OCI-LY3 (cell line): Measurements from ENCODE around the gene MINDY4.
A peak's percentile ranks its signal among the peaks of the same experiment; 100 is the strongest.

Experiments used
- H2AFZ ChIP-seq: fragments of 200-600, 300-600 bp; shearing (Covaris generic); 2 replicates; pipeline ENCODE4 v1.6.0; 2014; ENCODE audit warnings: antibody characterized with exemption, low read depth, low read length
- H3K27ac ChIP-seq: fragments of 200-600, 300-600 bp; sonication (generic); 2 replicates; pipeline ENCODE4 v1.5.1; 2014; ENCODE audit warnings: mild to moderate bottlenecking, low read length, moderate library complexity, mixed read lengths
- H3K27me3 ChIP-seq: fragments of 200-600, 300-600 bp; sonication (generic); 2 replicates; pipeline ENCODE4 v1.6.1; 2014; ENCODE audit warnings: low read depth, low read length, mixed read lengths
- H3K36me3 ChIP-seq: fragments of 200-600, 300-600 bp; sonication (generic); replicated peaks from 2 replicates; pipeline ENCODE3; 2014; ENCODE audit warnings: low read depth, low read length, mixed read lengths
- H3K4me1 ChIP-seq: fragments of 300-600, 200-600 bp; sonication (generic); 2 replicates; pipeline ENCODE4 v1.6.1; 2014; ENCODE audit warnings: low read length, mixed read lengths
- H3K4me2 ChIP-seq: fragments of 200-600, 300-600 bp; sonication (generic); 2 replicates; pipeline ENCODE4 v1.6.1; 2014; ENCODE audit warnings: low read length, mixed read lengths
- H3K4me3 ChIP-seq: fragments of 300-600, 200-600 bp; sonication (generic); 2 replicates; pipeline ENCODE4 v1.5.1; 2014; ENCODE audit warnings: antibody characterized with exemption, mild to moderate bottlenecking, low read length, moderate library complexity
- H3K79me2 ChIP-seq: fragments of 300-600, 200-600 bp; shearing (Covaris generic); 2 replicates; pipeline ENCODE4 v1.6.1; 2014; ENCODE audit warnings: mild to moderate bottlenecking, low read length, mixed read lengths
- H3K9ac ChIP-seq: fragments of 300-600, 200-600 bp; shearing (Covaris generic); 2 replicates; pipeline ENCODE4 v1.6.0; 2014; ENCODE audit warnings: mild to moderate bottlenecking, low read length, moderate library complexity
- H3K9me3 ChIP-seq: fragments of 200-600, 300-600 bp; shearing (Covaris generic); 2 replicates; pipeline ENCODE4 v1.6.1; 2014; ENCODE audit warnings: low read length, mixed read lengths; ENCODE audit not compliant: insufficient read depth
- H4K20me1 ChIP-seq: fragments of 200-600, 300-600 bp; sonication (generic); 2 replicates; pipeline ENCODE4 v1.6.1; 2016; ENCODE audit warnings: low read length, mixed read lengths; ENCODE audit not compliant: insufficient read depth
- EZH2phosphoT487 ChIP-seq: fragments of 200-600 bp; shearing (Covaris generic); IDR thresholded peaks from 2 replicates; pipeline ENCODE4 v1.6.1; 2018; ENCODE audit warnings: antibody characterized with exemption, mixed run types, low read depth
- TF ChIP-seq, protein P1 (sequence below): fragments of 200-600, 300-600 bp; sonication (generic); IDR thresholded peaks from 2 replicates; pipeline ENCODE4 v1.5.1; 2014; ENCODE audit warnings: antibody characterized with exemption, low read length, low read depth

MINDY4 gene

DNA sequence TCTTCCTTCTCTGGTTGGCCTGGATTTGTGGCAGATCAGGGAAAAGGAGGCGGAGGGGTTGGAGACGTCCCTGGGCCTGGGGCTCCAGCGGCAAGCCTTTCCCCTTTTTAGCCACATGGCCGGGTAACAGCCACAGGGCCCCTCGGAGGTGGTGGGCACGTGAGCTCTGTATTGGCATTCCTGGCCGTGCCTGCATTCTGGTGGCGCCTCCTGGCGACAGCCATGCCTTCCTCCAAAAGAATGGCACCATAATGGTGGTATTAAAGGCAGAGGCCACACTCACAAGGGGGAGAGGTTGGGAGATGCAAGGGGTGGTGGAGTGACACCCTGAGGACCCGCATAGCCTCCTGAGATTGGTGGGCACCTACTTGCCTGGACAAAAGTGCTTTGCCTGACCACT is 137.5 kb downstream of the MINDY4 start:
- TF ChIP-seq, protein P1, sequence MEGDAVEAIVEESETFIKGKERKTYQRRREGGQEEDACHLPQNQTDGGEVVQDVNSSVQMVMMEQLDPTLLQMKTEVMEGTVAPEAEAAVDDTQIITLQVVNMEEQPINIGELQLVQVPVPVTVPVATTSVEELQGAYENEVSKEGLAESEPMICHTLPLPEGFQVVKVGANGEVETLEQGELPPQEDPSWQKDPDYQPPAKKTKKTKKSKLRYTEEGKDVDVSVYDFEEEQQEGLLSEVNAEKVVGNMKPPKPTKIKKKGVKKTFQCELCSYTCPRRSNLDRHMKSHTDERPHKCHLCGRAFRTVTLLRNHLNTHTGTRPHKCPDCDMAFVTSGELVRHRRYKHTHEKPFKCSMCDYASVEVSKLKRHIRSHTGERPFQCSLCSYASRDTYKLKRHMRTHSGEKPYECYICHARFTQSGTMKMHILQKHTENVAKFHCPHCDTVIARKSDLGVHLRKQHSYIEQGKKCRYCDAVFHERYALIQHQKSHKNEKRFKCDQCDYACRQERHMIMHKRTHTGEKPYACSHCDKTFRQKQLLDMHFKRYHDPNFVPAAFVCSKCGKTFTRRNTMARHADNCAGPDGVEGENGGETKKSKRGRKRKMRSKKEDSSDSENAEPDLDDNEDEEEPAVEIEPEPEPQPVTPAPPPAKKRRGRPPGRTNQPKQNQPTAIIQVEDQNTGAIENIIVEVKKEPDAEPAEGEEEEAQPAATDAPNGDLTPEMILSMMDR: no peak
- no peak for TF ChIP-seq EZH2phosphoT487
- H3K9me3 ChIP-seq: no peaks in the 10 kb centered on the region
- H3K4me2 ChIP-seq: no peak overlapping the region

DNA sequence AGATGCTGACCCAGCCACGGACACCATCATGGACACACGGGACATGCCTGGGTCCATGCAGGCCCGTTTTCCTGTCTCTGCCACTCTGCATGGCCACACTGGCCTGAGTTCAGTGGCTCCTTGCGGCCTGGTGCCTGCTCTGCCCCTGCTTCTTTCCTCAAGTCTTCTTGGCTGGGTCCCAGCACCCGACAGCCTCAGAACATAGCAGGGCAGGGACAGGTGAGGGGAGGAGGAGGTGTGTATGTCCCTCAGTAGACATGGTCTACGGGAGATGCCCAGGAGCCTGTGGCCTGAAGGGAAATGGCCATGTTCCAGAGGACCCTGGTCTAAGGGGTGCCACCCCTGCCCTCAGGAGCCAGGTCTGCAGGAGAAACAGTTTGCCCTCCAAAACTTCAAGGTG is 138.2 kb downstream of the MINDY4 start:
- no peaks in the 10 kb centered on the region for H4K20me1 ChIP-seq
- H3K4me2 ChIP-seq: no peak overlapping the region
- no peak overlapping the region for H3K4me3 ChIP-seq
- H3K36me3 ChIP-seq: no peaks in the 10 kb centered on the region
- TF ChIP-seq, protein P1: no peak
- no peak for TF ChIP-seq EZH2phosphoT487
- H3K27me3 ChIP-seq: no peaks in the 10 kb centered on the region
- no peaks in the 10 kb centered on the region for H3K79me2 ChIP-seq
- H3K9ac ChIP-seq: no peak overlapping the region
- no peaks in the 10 kb centered on the region for H3K9me3 ChIP-seq
- peaks cover 7% of the 10 kb centered on the region for H3K4me1 ChIP-seq
- H3K27ac ChIP-seq: no peak overlapping the region
- H2AFZ ChIP-seq: no peak overlapping the region

More for the DNA sequence above, 137.5 kb downstream of the MINDY4 start:
- no peaks in the 10 kb centered on the region for H3K27me3 ChIP-seq
- no peak overlapping the region for H2AFZ ChIP-seq
- no peak overlapping the region for H3K4me3 ChIP-seq
- H3K36me3 ChIP-seq: no peaks in the 10 kb centered on the region
- no peak overlapping the region for H3K9ac ChIP-seq
- no peaks in the 10 kb centered on the region for H4K20me1 ChIP-seq
- peaks cover 7% of the 10 kb centered on the region for H3K4me1 ChIP-seq
- no peaks in the 10 kb centered on the region for H3K79me2 ChIP-seq
- no peak overlapping the region for H3K27ac ChIP-seq

DNA sequence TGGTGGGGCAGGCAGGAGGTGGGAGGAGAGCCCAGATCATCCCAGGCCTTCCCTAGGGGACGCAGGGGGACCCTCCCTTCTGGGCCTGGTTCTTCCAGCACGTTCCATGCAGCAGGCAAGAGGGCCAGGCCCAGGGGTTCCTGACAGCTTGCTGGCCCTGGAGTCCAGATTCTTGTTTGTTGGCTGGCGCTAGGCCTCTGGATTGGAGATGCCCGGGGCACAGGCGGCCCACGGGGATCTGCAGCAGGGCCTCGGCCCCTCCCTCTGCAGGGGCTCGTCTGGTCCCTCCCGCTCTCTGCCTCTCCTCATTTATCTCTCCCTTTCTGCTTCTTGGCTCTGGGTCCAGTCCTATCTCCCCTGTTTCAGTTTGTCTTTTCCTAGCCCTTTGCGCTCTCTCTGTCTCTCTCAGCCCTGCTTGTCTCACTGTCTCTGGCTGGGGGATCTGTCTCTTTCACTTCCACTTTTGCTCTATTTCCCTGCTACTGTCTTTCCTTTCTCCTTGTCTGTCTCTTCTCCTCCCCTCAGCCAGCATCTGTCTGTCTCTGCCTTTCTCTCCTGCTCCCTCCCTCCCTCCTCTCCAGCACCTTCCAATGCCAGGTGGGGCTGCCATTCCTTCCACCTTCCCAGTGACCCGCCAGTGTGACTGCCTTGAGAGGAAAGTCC is 139.3 kb downstream of the MINDY4 start:
- Histone ChIP-seq H2AFZ (no peak overlapping the region), H3K4me1 (peaks cover 7% of the 10 kb centered on the region), H3K27ac (no peak overlapping the region), H3K9ac (no peak overlapping the region), H3K36me3 (no peaks in the 10 kb centered on the region), H3K4me3 (no peak overlapping the region), H3K79me2 (no peaks in the 10 kb centered on the region), H3K4me2 (peak overlapping the region; percentile 36), H4K20me1 (no peaks in the 10 kb centered on the region), H3K9me3 (no peaks in the 10 kb centered on the region), H3K27me3 (no peaks in the 10 kb centered on the region)
- TF ChIP-seq, protein P1: no peak
- no peak for TF ChIP-seq EZH2phosphoT487

DNA sequence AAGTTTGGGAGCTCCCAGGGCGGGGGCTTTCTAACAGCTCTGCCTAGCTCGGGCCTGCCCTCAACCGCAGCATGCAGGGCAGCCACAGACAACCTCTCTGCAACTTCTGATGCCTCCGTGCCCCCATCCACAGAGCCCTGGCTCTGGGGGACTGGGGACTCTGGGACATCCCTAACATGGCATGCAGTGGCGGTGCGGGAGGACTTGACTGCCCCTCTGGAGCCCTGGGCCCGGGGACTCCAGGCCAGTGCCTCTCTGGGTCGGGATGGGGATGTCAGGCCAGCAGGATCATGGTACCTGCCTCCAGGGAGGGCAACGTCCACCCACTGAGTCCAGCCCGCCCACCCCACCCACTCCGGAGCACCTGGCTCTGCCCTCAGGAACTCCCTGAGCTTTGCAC is 139.9 kb downstream of the MINDY4 start:
- H3K36me3 ChIP-seq: no peaks in the 10 kb centered on the region
- H3K27ac ChIP-seq: no peak overlapping the region
- H3K27me3 ChIP-seq: no peaks in the 10 kb centered on the region
- no peaks in the 10 kb centered on the region for H3K79me2 ChIP-seq
- no peak overlapping the region for H3K4me2 ChIP-seq
- no peaks in the 10 kb centered on the region for H3K9me3 ChIP-seq
- H4K20me1 ChIP-seq: no peaks in the 10 kb centered on the region
- H2AFZ ChIP-seq: no peak overlapping the region
- TF ChIP-seq, protein P1: no peak
- no peak for TF ChIP-seq EZH2phosphoT487
- no peak overlapping the region for H3K4me3 ChIP-seq
- no peak overlapping the region for H3K9ac ChIP-seq
- peaks cover 7% of the 10 kb centered on the region for H3K4me1 ChIP-seq
